Measurements from ENCODE around the gene RBCK1.

DNA sequence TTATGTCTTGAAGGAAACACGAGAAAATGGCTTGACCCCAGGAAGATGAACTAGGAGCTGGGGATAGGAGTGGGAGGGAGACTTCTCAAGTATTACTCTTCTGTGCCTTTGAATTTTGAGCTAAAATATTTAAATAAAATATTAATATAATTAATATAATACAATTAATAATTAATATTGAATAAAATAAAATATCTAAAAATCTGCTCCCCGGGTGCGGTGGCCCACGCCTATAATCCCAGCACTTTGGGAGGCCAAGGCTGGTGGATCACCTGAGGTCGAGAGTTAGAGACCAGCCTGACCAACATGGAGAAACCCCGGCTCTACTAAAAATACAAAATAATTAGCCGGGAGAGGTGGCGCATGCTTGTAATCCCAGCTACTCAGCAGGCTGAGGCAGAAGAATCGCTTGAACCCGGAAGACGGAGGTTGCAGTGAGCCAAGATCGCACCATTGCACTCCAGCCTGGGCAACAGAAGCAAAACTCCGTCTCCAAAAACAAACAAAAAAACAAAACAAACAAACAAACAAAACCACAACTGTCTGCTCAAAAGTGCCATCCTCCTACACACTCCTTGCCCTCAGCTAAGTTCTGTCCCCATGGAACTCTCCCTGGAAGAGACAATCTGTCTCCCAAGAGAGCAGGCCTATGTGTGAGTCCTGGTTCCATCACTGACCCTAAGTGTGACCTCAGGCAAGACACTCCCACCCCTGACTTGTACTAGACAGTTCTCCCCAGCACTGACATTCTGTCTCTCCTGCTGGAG lies 41.2 kb upstream of the RBCK1 start:
- TF ChIP-seq FOXJ3 (CRISPR knock-in tag; IDR thresholded peaks at IDR 0.05) (no peak), MCM7 (IDR thresholded peaks at IDR 0.05) (no peak), MAZ (CRISPR knock-in tag; conservative IDR thresholded peaks at IDR 0.05 in 1 of 2, IDR thresholded peaks at IDR 0.05 in 1 of 2) (no peak), TARDBP (IDR thresholded peaks at IDR 0.05) (no peak), POLR2A (conservative IDR thresholded peaks at IDR 0.05) (no peak), ZNF143 (CRISPR knock-in tag; IDR thresholded peaks at IDR 0.05) (no peak), JUND (IDR thresholded peaks at IDR 0.05; ENCODE audit: borderline replicate concordance, low read depth, low read length) (no peak), JUND (tag; IDR thresholded peaks at IDR 0.05; ENCODE audit: borderline replicate concordance, low read depth, low read length) (no peak), BRF2 (IDR thresholded peaks at IDR 0.05; ENCODE audit: borderline replicate concordance, insufficient read depth, insufficient read length) (no peak)
- TF ChIP-seq, protein P1, sequence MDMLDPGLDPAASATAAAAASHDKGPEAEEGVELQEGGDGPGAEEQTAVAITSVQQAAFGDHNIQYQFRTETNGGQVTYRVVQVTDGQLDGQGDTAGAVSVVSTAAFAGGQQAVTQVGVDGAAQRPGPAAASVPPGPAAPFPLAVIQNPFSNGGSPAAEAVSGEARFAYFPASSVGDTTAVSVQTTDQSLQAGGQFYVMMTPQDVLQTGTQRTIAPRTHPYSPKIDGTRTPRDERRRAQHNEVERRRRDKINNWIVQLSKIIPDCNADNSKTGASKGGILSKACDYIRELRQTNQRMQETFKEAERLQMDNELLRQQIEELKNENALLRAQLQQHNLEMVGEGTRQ (CRISPR knock-in tag; IDR thresholded peaks at IDR 0.05) = no peak
